K562 (cell line): Measurements from ENCODE around the gene SLC7A8. TPM values are rescaled to one million over a fixed set of nuclear protein-coding genes. Genes with fewer than 3 reads are reported as not detected.

ENCODE experiments used
- ATAC-seq: fragments of 200-7000 bp; cut with Tn5 transposase; 3 replicates; pipeline ENCODE4 v1.9.1; 2020; ENCODE audit warnings: moderate library complexity
- BruUV-seq: library from RNA; stranded (reverse); fragments of 400-500 nt; replicated peaks from 2 replicates; lab custom pipeline; 2021; lab: Mats Ljungman, UMichigan
- CTCF ChIA-PET: fragments of 300-600 bp; formaldehyde crosslinking; extraction: SDS; loops from one replicate; lab custom pipeline; 2021; ENCODE audit warnings: low intra/inter-chr PET ratio; lab: Yijun Ruan, JAX
- POLR2A ChIA-PET: fragments of 300-600, 350-650 bp; sonication (Branson Sonifier 250); formaldehyde crosslinking; extraction: SDS; loops from one replicate; lab custom pipeline; 2021; ENCODE audit warnings: antibody characterized with exemption, inconsistent platforms; lab: Yijun Ruan, JAX
- DNase-seq, 4 experiments: peaks; one replicate each; pipeline versions ENCODE4 v3.0.0 to v3.0.0-alpha.2; 2011 to 2018; ENCODE audit warnings: low spot score in 3 of 4, mixed read lengths in 3 of 4; ENCODE audit errors: extremely low read depth in 1 of 4
- FAIRE-seq: peaks from 2 replicates; lab custom pipeline; 2011; peaks lifted over from hg19 to GRCh38; lab: Jason Lieb, UNC
- H2AFZ ChIP-seq: 2 replicates; pipeline ENCODE4 v1.6.0; 2011; ENCODE audit warnings: low read depth, low read length, control low read depth, inconsistent platforms
- H3K27ac ChIP-seq: fragments of 200-600 bp; 3 replicates; pipeline ENCODE4 v1.8.0; 2011; ENCODE audit warnings: low read depth, mild to moderate bottlenecking, control low read depth, inconsistent platforms, low read length, moderate library complexity, mixed read lengths; ENCODE audit errors: extremely low read depth
- H3K27me3 ChIP-seq, 2 experiments: fragments of 300-600 bp in 1 of 2; 2 replicates in 1 of 2; 3 replicates in 1 of 2; pipeline versions ENCODE4 v1.6.0 to v1.8.0; 2011; ENCODE audit warnings: inconsistent platforms in 2 of 2, low read length in 2 of 2, mild to moderate bottlenecking in 1 of 2, mixed read lengths in 1 of 2, moderate library complexity in 1 of 2; ENCODE audit not compliant: control insufficient read depth in 2 of 2, insufficient read depth in 2 of 2
- H3K36me3 ChIP-seq: fragments of 300-600 bp; 3 replicates; pipeline ENCODE4 v1.8.0; 2011; ENCODE audit warnings: mild to moderate bottlenecking, low read length, inconsistent platforms; ENCODE audit not compliant: control insufficient read depth, insufficient read depth
- H3K4me1 ChIP-seq, 2 experiments: fragments of 200-600 bp in 1 of 2; replicated peaks in 1 of 2; 2 replicates in 1 of 2; 3 replicates in 1 of 2; pipeline versions ENCODE4 v1.5.1 to v1.8.0; 2011; ENCODE audit warnings: inconsistent platforms in 2 of 2, low read length in 2 of 2, mild to moderate bottlenecking in 1 of 2, mixed read lengths in 1 of 2, moderate library complexity in 1 of 2; ENCODE audit not compliant: control insufficient read depth in 2 of 2, insufficient read depth in 2 of 2
- H3K4me2 ChIP-seq: 2 replicates; pipeline ENCODE4 v1.6.1; 2011; ENCODE audit warnings: low read length, control low read depth, inconsistent platforms, mixed read lengths; ENCODE audit not compliant: insufficient read depth
- H3K4me3 ChIP-seq: fragments of 200-600 bp; sonication (generic), shearing (Covaris generic); 2 replicates; pipeline ENCODE4 v1.5.1; 2016; ENCODE audit warnings: control low read depth, inconsistent platforms
- H3K79me2 ChIP-seq: fragments of 200-600 bp; 3 replicates; pipeline ENCODE4 v1.8.0; 2011; ENCODE audit warnings: low read length, inconsistent platforms; ENCODE audit not compliant: control insufficient read depth, insufficient read depth
- H3K9ac ChIP-seq, 2 experiments: 2 replicates each; pipeline versions ENCODE4 v1.6.0 to v1.6.1; 2011; ENCODE audit warnings: low read depth in 2 of 2, low read length in 2 of 2, control low read depth in 1 of 2, inconsistent platforms in 1 of 2, mild to moderate bottlenecking in 1 of 2, mixed read lengths in 1 of 2; ENCODE audit not compliant: insufficient read depth in 1 of 2
- H3K9me1 ChIP-seq: one replicate; pipeline ENCODE4 v1.6.0; 2011; ENCODE audit warnings: inconsistent platforms, mild to moderate bottlenecking, low read length, moderate library complexity; ENCODE audit not compliant: control insufficient read depth, insufficient read depth
- H3K9me3 ChIP-seq: replicated peaks from 2 replicates; pipeline ENCODE4 v1.5.1; 2011; ENCODE audit warnings: low read depth, low read length, inconsistent platforms; ENCODE audit not compliant: control insufficient read depth, insufficient read depth
- H4K20me1 ChIP-seq: replicated peaks from 2 replicates; pipeline ENCODE4 v1.6.1; 2011; ENCODE audit warnings: low read length, inconsistent platforms, mixed read lengths; ENCODE audit not compliant: control insufficient read depth, insufficient read depth
- BCOR ChIP-seq: fragments of 450-650 bp; IDR thresholded peaks from 2 replicates; pipeline ENCODE4 v1.6.1; 2016
- MAFK ChIP-seq: IDR thresholded peaks from 2 replicates; pipeline ENCODE4 v1.6.1; 2011; ENCODE audit warnings: low read length, improper control_type of control experiment
- PHF20 ChIP-seq: fragments of 450-650 bp; IDR thresholded peaks from 2 replicates; pipeline ENCODE4 v1.6.1; 2018; ENCODE audit not compliant: partially characterized antibody
- PHF8 ChIP-seq: fragments of 200-600 bp; sonication (generic); IDR thresholded peaks from 2 replicates; pipeline ENCODE4 v1.6.1; 2012; ENCODE audit warnings: mixed run types, mild to moderate bottlenecking, inconsistent platforms, low read length, moderate library complexity, borderline replicate concordance
- SP2 ChIP-seq: IDR thresholded peaks from 2 replicates; pipeline ENCODE4 v1.6.1; 2011; ENCODE audit warnings: mild to moderate bottlenecking, low read depth, low read length, moderate library complexity; ENCODE audit not compliant: poor library complexity, severe bottlenecking; ENCODE audit errors: extremely low read depth
- SUPT5H ChIP-seq: fragments of 450-650 bp; IDR thresholded peaks from 2 replicates; pipeline ENCODE4 v1.6.1; 2016
- ZNF274 ChIP-seq: IDR thresholded peaks from 2 replicates; pipeline ENCODE4 v1.6.1; 2011; ENCODE audit warnings: low read depth, mild to moderate bottlenecking, low read length, moderate library complexity, borderline replicate concordance
- ZNF785 ChIP-seq: fragments of 250-450 bp; sonication (Bioruptor Pico); IDR thresholded peaks from 2 replicates; pipeline ENCODE4 v1.4.0; 2020; ENCODE audit warnings: mild to moderate bottlenecking
- WGBS: fragments of 100-300 bp; shearing (Covaris generic); methylation state at CpG from one replicate; pipeline ENCODE4 v1.1.6; 2016; ENCODE audit warnings: low coverage, mixed read lengths; ENCODE audit not compliant: insufficient coverage; ENCODE audit errors: missing lambda C conversion rate; 5-methylcytosine and 5-hydroxymethylcytosine counted together
- in situ Hi-C: fragments of 300-500 bp; cut with MboI; formaldehyde crosslinking; loops from 4 replicates; pipeline ENCODE4 v1.15.0; 2018; ENCODE audit warnings: inconsistent platforms, mixed read lengths
- intact Hi-C: fragments of 100-400 bp; cut with micrococcal nuclease; formaldehyde crosslinking; loops from 2 replicates; pipeline ENCODE4 v1.14.2; 2022
- polyA plus RNA-seq, 8 experiments: library from polyadenylated mRNA; depleted of rRNA in 4 of 8; stranded (reverse) in 5 of 8; unstranded in 3 of 8; fragments of >200 nt; fragmentation: Nextera tagmentation in 2 of 8; fragmentation: Illumina TruSeq in 1 of 8; extraction: Ambion mirVana in 2 of 8; extraction: Trizol in 1 of 8; gene quantifications; 2 replicates each; pipeline versions ENCODE4 v1.2.1 to v1.2.3, GENCODE V29; 2011 to 2014; ENCODE audit warnings: inconsistent platforms in 1 of 8, missing spikeins in 1 of 8
- total RNA-seq, 7 experiments: library from RNA; depleted of rRNA in 6 of 7; stranded (reverse); fragments of >200 nt in 6 of 7; fragmentation: Illumina TruSeq in 2 of 7; extraction: Trizol in 2 of 7; gene quantifications; 2 replicates each; pipeline versions ENCODE4 v1.2.1 to v1.2.3, GENCODE V29; 2011 to 2021; ENCODE audit warnings: low replicate concordance in 1 of 7
- TF ChIP-seq, protein P1 (sequence below): sonication (generic); formaldehyde crosslinking; IDR thresholded peaks from 2 replicates; pipeline ENCODE4 v1.8.0; 2023; ENCODE audit warnings: mild to moderate bottlenecking, missing genetic modification reagents
- TF ChIP-seq, protein P2 (sequence below): sonication (generic); formaldehyde crosslinking; IDR thresholded peaks from 2 replicates; pipeline ENCODE4 v1.8.0; 2022; ENCODE audit warnings: mild to moderate bottlenecking, missing genetic modification reagents
- TF ChIP-seq, protein P3 (sequence below), 2 experiments: IDR thresholded peaks; 2 replicates each; pipeline ENCODE4 v1.6.1; 2011; ENCODE audit warnings: borderline replicate concordance in 1 of 2, control low read depth in 1 of 2, low read depth in 1 of 2, low read length in 1 of 2, mild to moderate bottlenecking in 1 of 2, mixed read lengths in 1 of 2, moderate library complexity in 1 of 2; ENCODE audit not compliant: insufficient read depth in 1 of 2, insufficient read length in 1 of 2, poor library complexity in 1 of 2, severe bottlenecking in 1 of 2; ENCODE audit errors: extremely low read depth in 1 of 2
- TF ChIP-seq, protein P4 (sequence below): fragments of 250-450 bp; sonication (Bioruptor Pico); IDR thresholded peaks from 2 replicates; pipeline ENCODE4 v1.4.0; 2020; ENCODE audit warnings: mild to moderate bottlenecking

SLC7A8 gene
- total and polyA plus RNA-seq, 9 of the 15 experiments (the other 6 are each of a cell fraction or from before 2014, with no cell fraction given): 2.0 to 33.0 (median 6.0) TPM

DNA sequence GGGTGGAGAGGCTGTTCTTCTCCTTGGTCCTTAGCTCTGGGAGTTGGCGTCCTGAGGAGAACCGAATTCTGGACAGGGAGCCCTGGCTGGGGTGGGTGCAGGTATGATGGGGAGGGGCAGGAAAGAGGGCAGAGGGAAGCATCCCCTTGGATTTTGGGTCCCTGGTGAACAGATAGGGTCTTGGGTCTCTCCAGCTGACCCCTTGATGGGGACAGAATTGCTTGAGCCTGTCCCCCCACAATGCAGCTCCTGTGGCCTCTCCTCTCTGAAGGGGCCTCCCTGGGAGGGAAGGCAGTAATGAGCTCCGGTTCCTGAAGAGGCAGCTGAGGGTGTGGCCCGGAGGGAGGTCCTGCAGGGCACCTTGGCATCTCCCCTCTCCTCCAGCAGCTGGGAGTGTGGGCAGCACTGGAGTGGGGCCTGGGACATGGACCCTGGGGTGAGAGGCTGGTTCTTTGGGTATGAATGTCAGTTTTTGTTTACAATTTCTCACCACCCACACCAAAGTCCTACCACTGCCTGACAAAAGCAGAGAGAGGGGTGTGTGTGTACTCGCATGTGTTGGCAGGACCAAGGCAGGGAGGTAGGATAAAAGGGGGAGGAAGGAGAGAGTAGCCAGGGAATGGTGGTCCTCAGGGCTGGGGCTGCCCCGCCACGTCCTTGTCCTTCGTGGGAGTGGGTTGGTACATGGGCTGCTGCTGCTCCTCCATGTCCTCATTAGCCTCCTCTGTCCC lies 56.7 kb downstream of the SLC7A8 start:
- in situ Hi-C loops (no loop called here), intact Hi-C loops (no loop called here)
- Histone ChIP-seq H3K36me3 (peaks cover 3% of the 10 kb centered on the region; the same call in 1 of the 3 replicates), H3K9ac (peak overlapping the region in 1 of 2 experiments; percentile 18; a peak in 2 of 4 replicates), H3K27me3 (no peaks in the 10 kb centered on the region), H3K79me2 (no peaks in the 10 kb centered on the region), H3K4me3 (no peak overlapping the region), H3K9me3 (no peaks in the 10 kb centered on the region), H3K27ac (no peak overlapping the region), H2AFZ (no peak overlapping the region), H4K20me1 (no peaks in the 10 kb centered on the region), H3K9me1 (no peaks in the 10 kb centered on the region), H3K4me2 (no peak overlapping the region), H3K4me1 (peaks cover 51 to 56% of the 10 kb centered on the region in 2 experiments)
- CTCF ChIA-PET: interaction anchor here (0.6 kb wide), 1 partner anchor 56 kb away, joined by 3 read pairs; no protein-coding TSS in a partner anchor
- no peak for ATAC-seq
- POLR2A ChIA-PET: interaction anchor here (0.8 to 1.1 kb wide), 2 partner anchors 50 to 60 kb away, joined by 3 to 6 read pairs; no protein-coding TSS in a partner anchor
- BruUV-seq: TSS peak; percentile 79
- WGBS: 63% methylated on average over 7 of the region's 8 CpGs
- no peak for FAIRE-seq
- DNase-seq: no peak
- TF ChIP-seq ZNF274 (no peak), PHF20 (no peak), ZNF785 (CRISPR knock-in tag) (no peak), PHF8 (no peak), SP2 (no peak), MAFK (no peak), SUPT5H (no peak), BCOR (no peak)
- TF ChIP-seq, protein P1, sequence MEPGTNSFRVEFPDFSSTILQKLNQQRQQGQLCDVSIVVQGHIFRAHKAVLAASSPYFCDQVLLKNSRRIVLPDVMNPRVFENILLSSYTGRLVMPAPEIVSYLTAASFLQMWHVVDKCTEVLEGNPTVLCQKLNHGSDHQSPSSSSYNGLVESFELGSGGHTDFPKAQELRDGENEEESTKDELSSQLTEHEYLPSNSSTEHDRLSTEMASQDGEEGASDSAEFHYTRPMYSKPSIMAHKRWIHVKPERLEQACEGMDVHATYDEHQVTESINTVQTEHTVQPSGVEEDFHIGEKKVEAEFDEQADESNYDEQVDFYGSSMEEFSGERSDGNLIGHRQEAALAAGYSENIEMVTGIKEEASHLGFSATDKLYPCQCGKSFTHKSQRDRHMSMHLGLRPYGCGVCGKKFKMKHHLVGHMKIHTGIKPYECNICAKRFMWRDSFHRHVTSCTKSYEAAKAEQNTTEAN (CRISPR knock-in tag): no peak
- TF ChIP-seq, protein P2, sequence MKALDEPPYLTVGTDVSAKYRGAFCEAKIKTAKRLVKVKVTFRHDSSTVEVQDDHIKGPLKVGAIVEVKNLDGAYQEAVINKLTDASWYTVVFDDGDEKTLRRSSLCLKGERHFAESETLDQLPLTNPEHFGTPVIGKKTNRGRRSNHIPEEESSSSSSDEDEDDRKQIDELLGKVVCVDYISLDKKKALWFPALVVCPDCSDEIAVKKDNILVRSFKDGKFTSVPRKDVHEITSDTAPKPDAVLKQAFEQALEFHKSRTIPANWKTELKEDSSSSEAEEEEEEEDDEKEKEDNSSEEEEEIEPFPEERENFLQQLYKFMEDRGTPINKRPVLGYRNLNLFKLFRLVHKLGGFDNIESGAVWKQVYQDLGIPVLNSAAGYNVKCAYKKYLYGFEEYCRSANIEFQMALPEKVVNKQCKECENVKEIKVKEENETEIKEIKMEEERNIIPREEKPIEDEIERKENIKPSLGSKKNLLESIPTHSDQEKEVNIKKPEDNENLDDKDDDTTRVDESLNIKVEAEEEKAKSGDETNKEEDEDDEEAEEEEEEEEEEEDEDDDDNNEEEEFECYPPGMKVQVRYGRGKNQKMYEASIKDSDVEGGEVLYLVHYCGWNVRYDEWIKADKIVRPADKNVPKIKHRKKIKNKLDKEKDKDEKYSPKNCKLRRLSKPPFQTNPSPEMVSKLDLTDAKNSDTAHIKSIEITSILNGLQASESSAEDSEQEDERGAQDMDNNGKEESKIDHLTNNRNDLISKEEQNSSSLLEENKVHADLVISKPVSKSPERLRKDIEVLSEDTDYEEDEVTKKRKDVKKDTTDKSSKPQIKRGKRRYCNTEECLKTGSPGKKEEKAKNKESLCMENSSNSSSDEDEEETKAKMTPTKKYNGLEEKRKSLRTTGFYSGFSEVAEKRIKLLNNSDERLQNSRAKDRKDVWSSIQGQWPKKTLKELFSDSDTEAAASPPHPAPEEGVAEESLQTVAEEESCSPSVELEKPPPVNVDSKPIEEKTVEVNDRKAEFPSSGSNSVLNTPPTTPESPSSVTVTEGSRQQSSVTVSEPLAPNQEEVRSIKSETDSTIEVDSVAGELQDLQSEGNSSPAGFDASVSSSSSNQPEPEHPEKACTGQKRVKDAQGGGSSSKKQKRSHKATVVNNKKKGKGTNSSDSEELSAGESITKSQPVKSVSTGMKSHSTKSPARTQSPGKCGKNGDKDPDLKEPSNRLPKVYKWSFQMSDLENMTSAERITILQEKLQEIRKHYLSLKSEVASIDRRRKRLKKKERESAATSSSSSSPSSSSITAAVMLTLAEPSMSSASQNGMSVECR: no peak
- TF ChIP-seq, protein P3, sequence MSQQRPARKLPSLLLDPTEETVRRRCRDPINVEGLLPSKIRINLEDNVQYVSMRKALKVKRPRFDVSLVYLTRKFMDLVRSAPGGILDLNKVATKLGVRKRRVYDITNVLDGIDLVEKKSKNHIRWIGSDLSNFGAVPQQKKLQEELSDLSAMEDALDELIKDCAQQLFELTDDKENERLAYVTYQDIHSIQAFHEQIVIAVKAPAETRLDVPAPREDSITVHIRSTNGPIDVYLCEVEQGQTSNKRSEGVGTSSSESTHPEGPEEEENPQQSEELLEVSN (IDR thresholded peaks at IDR 0.05; ENCODE audit: borderline replicate concordance in 1 of 2, extremely low read depth in 1 of 2, insufficient read depth in 1 of 2, insufficient read length in 1 of 2, low read depth in 1 of 2, low read length in 1 of 2, poor library complexity in 1 of 2, severe bottlenecking in 1 of 2): no peak
- TF ChIP-seq, protein P4, sequence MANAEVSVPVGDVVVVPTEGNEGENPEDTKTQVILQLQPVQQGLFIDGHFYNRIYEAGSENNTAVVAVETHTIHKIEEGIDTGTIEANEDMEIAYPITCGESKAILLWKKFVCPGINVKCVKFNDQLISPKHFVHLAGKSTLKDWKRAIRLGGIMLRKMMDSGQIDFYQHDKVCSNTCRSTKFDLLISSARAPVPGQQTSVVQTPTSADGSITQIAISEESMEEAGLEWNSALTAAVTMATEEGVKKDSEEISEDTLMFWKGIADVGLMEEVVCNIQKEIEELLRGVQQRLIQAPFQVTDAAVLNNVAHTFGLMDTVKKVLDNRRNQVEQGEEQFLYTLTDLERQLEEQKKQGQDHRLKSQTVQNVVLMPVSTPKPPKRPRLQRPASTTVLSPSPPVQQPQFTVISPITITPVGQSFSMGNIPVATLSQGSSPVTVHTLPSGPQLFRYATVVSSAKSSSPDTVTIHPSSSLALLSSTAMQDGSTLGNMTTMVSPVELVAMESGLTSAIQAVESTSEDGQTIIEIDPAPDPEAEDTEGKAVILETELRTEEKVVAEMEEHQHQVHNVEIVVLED: no peak
